HFFc6 (cell line): Measurements from ENCODE around the gene SGCG. TPM values are rescaled to one million over a fixed set of nuclear protein-coding genes. Genes with fewer than 3 reads are reported as not detected.
"Not testable (repeated sequence)": the region's sequence is repeated elsewhere in the genome, so short reads cannot be mapped to it uniquely, and the experiment has no call there.

Experiments
- DNase-seq: peaks from one replicate; pipeline ENCODE4 v3.0.0-alpha.2; 2018
- H3K27ac Mint-ChIP-seq: 2 replicates; pipeline ENCODE4 v1.8.0; 2020; ENCODE audit warnings: mild to moderate bottlenecking, mixed read lengths
- H3K27me3 Mint-ChIP-seq: 2 replicates; pipeline ENCODE4 v1.8.0; 2021; ENCODE audit warnings: mild to moderate bottlenecking, moderate library complexity, mixed read lengths; ENCODE audit not compliant: insufficient read depth
- H3K36me3 Mint-ChIP-seq: 2 replicates; pipeline ENCODE4 v1.8.0; 2021; ENCODE audit warnings: low read depth, mixed read lengths
- H3K4me1 Mint-ChIP-seq: 2 replicates; pipeline ENCODE4 v1.8.0; 2020; ENCODE audit warnings: low read depth, mixed read lengths
- H3K4me3 Mint-ChIP-seq: 2 replicates; pipeline ENCODE4 v1.8.0; 2020; ENCODE audit warnings: mild to moderate bottlenecking, moderate library complexity, mixed read lengths
- H3K9me3 Mint-ChIP-seq: 2 replicates; pipeline ENCODE4 v1.8.0; 2020; ENCODE audit warnings: mild to moderate bottlenecking, mixed read lengths
- total RNA-seq, 6 experiments: library from RNA; stranded (reverse); fragmentation: NEBNext Ultra II Directional; extraction: Animal tissue kit (Norgen Biotek cat#: 25700); gene quantifications; 2 replicates in 1 of 6; 3 replicates in 5 of 6; pipeline ENCODE4 v1.2.3, GENCODE V29; 2021
- TF ChIP-seq, protein P1 (sequence below): fragments of 200-600 bp; sonication (generic); IDR thresholded peaks from 2 replicates; pipeline ENCODE4 v1.5.0; 2021; ENCODE audit warnings: antibody characterized with exemption, mild to moderate bottlenecking

The SGCG gene
- total RNA-seq, 6 experiments from 2014 or later: not detected

DNA sequence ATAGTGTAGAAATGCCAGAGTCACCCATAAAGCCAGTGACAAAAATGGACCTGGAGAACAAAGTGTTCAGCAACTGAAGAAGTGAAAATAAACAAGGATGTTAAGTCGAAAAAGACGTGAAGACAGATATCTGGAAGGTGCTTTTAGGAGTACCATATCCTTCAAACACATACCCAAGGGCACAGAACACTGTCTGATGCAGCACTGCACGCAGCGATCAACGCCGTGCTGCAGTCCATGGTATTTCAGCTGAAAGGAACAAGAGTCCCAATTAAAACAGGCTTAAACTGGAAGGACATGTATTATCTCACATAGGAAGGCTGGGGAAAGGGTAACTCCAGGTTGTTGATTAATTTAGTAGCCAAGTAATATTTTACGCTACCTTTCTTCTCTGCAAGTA, 108.2 kb downstream of the SGCG start:
- DNase-seq: no peak
- no peaks in the 10 kb centered on the region; the same call in none of the 2 replicates for H3K27me3 Mint-ChIP-seq
- no peak overlapping the region for H3K4me3 Mint-ChIP-seq
- no peaks in the 10 kb centered on the region for H3K9me3 Mint-ChIP-seq
- H3K36me3 Mint-ChIP-seq: no peaks in the 10 kb centered on the region
- H3K27ac Mint-ChIP-seq: no peak overlapping the region
- H3K4me1 Mint-ChIP-seq: peaks cover 8% of the 10 kb centered on the region
- TF ChIP-seq, protein P1, sequence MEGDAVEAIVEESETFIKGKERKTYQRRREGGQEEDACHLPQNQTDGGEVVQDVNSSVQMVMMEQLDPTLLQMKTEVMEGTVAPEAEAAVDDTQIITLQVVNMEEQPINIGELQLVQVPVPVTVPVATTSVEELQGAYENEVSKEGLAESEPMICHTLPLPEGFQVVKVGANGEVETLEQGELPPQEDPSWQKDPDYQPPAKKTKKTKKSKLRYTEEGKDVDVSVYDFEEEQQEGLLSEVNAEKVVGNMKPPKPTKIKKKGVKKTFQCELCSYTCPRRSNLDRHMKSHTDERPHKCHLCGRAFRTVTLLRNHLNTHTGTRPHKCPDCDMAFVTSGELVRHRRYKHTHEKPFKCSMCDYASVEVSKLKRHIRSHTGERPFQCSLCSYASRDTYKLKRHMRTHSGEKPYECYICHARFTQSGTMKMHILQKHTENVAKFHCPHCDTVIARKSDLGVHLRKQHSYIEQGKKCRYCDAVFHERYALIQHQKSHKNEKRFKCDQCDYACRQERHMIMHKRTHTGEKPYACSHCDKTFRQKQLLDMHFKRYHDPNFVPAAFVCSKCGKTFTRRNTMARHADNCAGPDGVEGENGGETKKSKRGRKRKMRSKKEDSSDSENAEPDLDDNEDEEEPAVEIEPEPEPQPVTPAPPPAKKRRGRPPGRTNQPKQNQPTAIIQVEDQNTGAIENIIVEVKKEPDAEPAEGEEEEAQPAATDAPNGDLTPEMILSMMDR: no peak

DNA sequence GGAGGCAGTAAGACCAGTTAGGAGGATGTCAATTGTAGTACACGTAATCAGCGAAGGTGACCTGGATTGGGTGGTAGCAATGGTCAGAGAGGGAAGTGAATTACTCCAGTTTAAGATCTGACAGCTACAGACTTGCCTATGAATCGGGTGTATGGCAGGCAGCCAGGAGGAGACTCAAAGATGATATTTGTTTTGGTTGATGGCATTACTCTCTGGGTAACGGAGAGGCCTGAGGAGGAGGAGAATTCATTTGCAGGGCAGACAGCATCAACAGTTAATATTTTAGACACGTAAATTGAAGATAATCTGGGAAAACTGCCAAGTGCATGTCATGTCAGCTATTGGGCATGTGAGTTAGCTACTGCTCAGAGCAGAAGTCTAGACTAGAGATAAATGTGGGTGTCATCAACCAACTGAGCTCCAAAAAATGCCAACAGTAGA, 109.2 kb downstream of the SGCG start:
- TF ChIP-seq, protein P1: no peak
- peak; percentile 25 for DNase-seq
- Mint-ChIP-seq H3K4me3 (no peak overlapping the region), H3K4me1 (peaks cover 8% of the 10 kb centered on the region), H3K9me3 (no peaks in the 10 kb centered on the region), H3K27ac (no peak overlapping the region), H3K27me3 (no peaks in the 10 kb centered on the region; the same call in 1 of the 2 replicates), H3K36me3 (no peaks in the 10 kb centered on the region)

DNA sequence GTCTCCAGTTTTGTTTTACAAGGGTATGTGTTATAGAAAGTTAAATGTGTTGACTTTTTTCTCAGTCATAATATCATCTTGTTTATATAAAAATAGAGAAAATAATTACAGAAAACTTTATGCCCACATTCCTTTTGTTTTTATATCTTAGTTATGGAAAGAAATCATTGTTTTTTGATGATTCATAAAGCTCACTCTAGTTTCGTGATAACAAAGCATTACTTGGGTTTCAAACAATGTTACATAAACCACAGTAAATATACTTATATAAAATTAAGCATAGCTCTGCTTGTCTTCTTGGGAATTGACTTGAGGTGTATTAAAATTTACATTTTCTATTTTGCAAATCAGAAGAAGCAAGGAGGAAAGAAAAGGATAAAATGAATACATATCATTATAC, 111.8 kb downstream of the SGCG start:
- peaks cover 2% of the 10 kb centered on the region; the same call in 1 of the 2 replicates for H3K27me3 Mint-ChIP-seq
- DNase-seq: no peak
- H3K4me3 Mint-ChIP-seq: no peak overlapping the region
- no peaks in the 10 kb centered on the region for H3K36me3 Mint-ChIP-seq
- TF ChIP-seq, protein P1: no peak
- no peak overlapping the region for H3K27ac Mint-ChIP-seq
- peaks cover 8% of the 10 kb centered on the region for H3K4me1 Mint-ChIP-seq
- H3K9me3 Mint-ChIP-seq: peaks cover 4% of the 10 kb centered on the region; the same call in 1 of the 2 replicates

GRCh38 chr13:23314837-23315236, 134.1 kb downstream of the SGCG start:
- not testable (repeated sequence) for H3K4me3 Mint-ChIP-seq, H3K36me3 Mint-ChIP-seq, H3K9me3 Mint-ChIP-seq, H3K27ac Mint-ChIP-seq, DNase-seq
- H3K27me3 Mint-ChIP-seq: peaks cover 11% of the 10 kb centered on the region
- peaks cover 13% of the 10 kb centered on the region for H3K4me1 Mint-ChIP-seq

DNA sequence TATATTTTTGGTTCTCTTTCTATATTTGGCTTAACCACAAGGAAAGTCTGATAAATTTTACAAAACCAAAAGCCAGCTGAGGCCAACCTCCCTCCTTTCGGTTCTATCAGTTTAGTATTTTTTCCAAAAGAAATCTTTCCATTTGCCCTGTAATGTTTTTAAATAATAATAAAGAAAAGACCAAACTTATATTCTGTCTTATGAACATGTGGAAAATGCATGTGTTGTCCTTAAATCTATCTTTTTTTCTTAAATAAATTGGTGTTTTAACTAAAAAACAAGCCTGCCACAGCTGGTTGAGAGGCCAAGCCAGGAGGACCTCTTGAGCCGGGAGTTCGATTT, 139.1 kb downstream of the SGCG start:
- Mint-ChIP-seq H3K9me3 (no peaks in the 10 kb centered on the region), H3K27me3 (no peaks in the 10 kb centered on the region), H3K27ac (peak overlapping the region; percentile 52; the same call in 1 of the 2 replicates), H3K4me1 (peaks cover 63% of the 10 kb centered on the region), H3K36me3 (peaks cover 6% of the 10 kb centered on the region), H3K4me3 (no peak overlapping the region; the same call in 1 of the 2 replicates)
- no peak for DNase-seq
- TF ChIP-seq, protein P1: peak; percentile 22; the same call in 1 of the 2 replicates

DNA sequence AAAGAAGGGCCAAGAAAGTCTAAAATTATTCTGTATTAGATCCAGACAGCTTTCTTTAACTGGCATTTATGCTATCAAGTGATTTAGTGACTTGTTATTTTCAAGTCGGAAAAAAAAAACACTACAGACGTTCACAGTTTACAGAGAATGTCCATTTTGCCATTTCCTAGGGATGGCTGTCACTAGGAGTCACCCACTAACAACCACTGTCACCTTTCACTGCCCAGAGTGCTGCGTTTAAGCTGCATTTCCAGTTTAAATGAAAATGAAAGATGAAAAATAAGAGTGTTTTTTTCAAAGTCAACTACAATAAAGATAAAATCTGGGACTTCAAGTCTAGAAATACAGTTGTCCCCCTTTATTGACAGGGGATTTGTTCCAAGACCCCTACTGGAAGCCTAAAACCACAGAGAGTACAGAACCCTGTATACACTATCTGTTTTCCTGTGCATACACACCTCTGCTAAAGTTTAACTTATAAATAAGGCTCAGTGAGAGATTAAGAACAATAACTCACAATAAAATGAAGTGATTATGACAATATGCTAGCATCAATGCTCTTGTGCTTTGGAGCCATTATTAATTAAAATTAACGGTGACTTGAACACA, 140.3 kb downstream of the SGCG start:
- Mint-ChIP-seq H3K27ac (peak overlapping the region; percentile 86), H3K9me3 (no peaks in the 10 kb centered on the region), H3K27me3 (no peaks in the 10 kb centered on the region), H3K4me1 (peaks cover 75% of the 10 kb centered on the region), H3K36me3 (peaks cover 6% of the 10 kb centered on the region), H3K4me3 (peak overlapping the region; percentile 86)
- TF ChIP-seq, protein P1: no peak
- DNase-seq: no peak
